Omental fat pad (tissue), 4 donors: ENCODE data around the gene DLG2. TPM values are rescaled to one million over a fixed set of nuclear protein-coding genes. Genes with fewer than 3 reads are reported as not detected.

Experiments used
- ATAC-seq: fragments of 150-250 bp; one replicate; pipeline ENCODE4 v1.9.1; 2016; ENCODE audit warnings: mild to moderate bottlenecking, moderate library complexity; ENCODE audit not compliant: low FRiP score
- DNase-seq: peaks from one replicate; pipeline ENCODE4 v3.0.0-alpha.2; 2019; ENCODE audit warnings: low spot score
- CTCF ChIP-seq, 3 donors: fragments of 450-650 bp; IDR thresholded peaks; one replicate each; pipeline ENCODE4 v1.5.1; 2016 to 2017; ENCODE audit warnings: antibody characterized with exemption in 3 of 3, mild to moderate bottlenecking in 3 of 3, moderate library complexity in 2 of 3
- total RNA-seq, 4 donors: library from RNA; depleted of rRNA; stranded (reverse); fragments of >200 nt; gene quantifications; one replicate each; pipeline ENCODE4 v1.1.0, GENCODE V29; 2016

The DLG2 gene
- total RNA-seq, 4 donors from 2014 or later: 4.8 to 13.2 (median 8.1) TPM

GRCh38 chr11:85541683-85542082 is 85.5 kb downstream of the DLG2 start:
- no peak for TF ChIP-seq CTCF (IDR thresholded peaks at IDR 0.05)
- DNase-seq (no peak), ATAC-seq (no peak)

- ATAC-seq (no peak), DNase-seq (no peak)
- no peak for TF ChIP-seq CTCF (IDR thresholded peaks at IDR 0.05)
Observed at GRCh38 chr11:85540635-85541205, 86.4 kb downstream of the DLG2 start.

- no peak for ATAC-seq
- no peak for TF ChIP-seq CTCF (IDR thresholded peaks at IDR 0.05)
- no peak for DNase-seq
Observed at GRCh38 chr11:85540181-85540580, 87.0 kb downstream of the DLG2 start.

GRCh38 chr11:85539740-85540139 is 87.4 kb downstream of the DLG2 start:
- DNase-seq: no peak
- ATAC-seq: no peak
- TF ChIP-seq CTCF (IDR thresholded peaks at IDR 0.05): no peak

- TF ChIP-seq CTCF (IDR thresholded peaks at IDR 0.05): no peak
- DNase-seq: no peak
- no peak for ATAC-seq
Observed at GRCh38 chr11:85539029-85539689, 88.0 kb downstream of the DLG2 start.

- DNase-seq: no peak
- TF ChIP-seq CTCF (IDR thresholded peaks at IDR 0.05): no peak
- ATAC-seq: no peak
Observed at GRCh38 chr11:85536438-85536837, 90.7 kb downstream of the DLG2 start.

GRCh38 chr11:85534806-85535205 is 92.3 kb downstream of the DLG2 start:
- ATAC-seq (no peak), DNase-seq (no peak)
- TF ChIP-seq CTCF (IDR thresholded peaks at IDR 0.05): no peak
